H1 (cell line): Measurements from ENCODE around the gene DPY30. TPM values are rescaled to one million over a fixed set of nuclear protein-coding genes. Genes with fewer than 3 reads are reported as not detected.

ENCODE experiments used
- BACH1 ChIP-seq: IDR thresholded peaks from 2 replicates; pipeline ENCODE4 v1.6.1; 2012; ENCODE audit warnings: low read length, improper control_type of control experiment
- CHD1 ChIP-seq: IDR thresholded peaks from 2 replicates; pipeline ENCODE4 v1.6.1; 2012; ENCODE audit warnings: low read depth, low read length, improper control_type of control experiment
- CREB1 ChIP-seq: IDR thresholded peaks from 2 replicates; pipeline ENCODE4 v1.6.1; 2012; ENCODE audit warnings: inconsistent platforms
- CTBP2 ChIP-seq: IDR thresholded peaks from 2 replicates; pipeline ENCODE4 v1.7.0; 2011; ENCODE audit warnings: borderline replicate concordance, mild to moderate bottlenecking, moderate library complexity, mixed read lengths, low read length; ENCODE audit not compliant: insufficient read depth, insufficient read length
- CTCF ChIP-seq, 3 experiments: IDR thresholded peaks; 1 replicate in 2 of 3; 2 replicates in 1 of 3; pipeline versions ENCODE4 v1.5.1 to v1.6.1; 2011; ENCODE audit warnings: low read length in 3 of 3, mild to moderate bottlenecking in 3 of 3, inconsistent platforms in 2 of 3, low read depth in 1 of 3, moderate library complexity in 1 of 3; ENCODE audit not compliant: insufficient read depth in 1 of 3; ENCODE audit errors: control extremely low read depth in 1 of 3
- E2F6 ChIP-seq: IDR thresholded peaks from 2 replicates; pipeline ENCODE4 v1.6.1; 2012; ENCODE audit warnings: inconsistent platforms
- EP300 ChIP-seq, 2 experiments: IDR thresholded peaks; 1 replicate in 1 of 2; 2 replicates in 1 of 2; pipeline ENCODE4 v1.6.1; 2011 to 2012; ENCODE audit warnings: low read depth in 2 of 2, low read length in 2 of 2, mild to moderate bottlenecking in 2 of 2, borderline replicate concordance in 1 of 2, inconsistent platforms in 1 of 2, moderate library complexity in 1 of 2
- FOSL1 ChIP-seq: IDR thresholded peaks from 2 replicates; pipeline ENCODE4 v1.6.1; 2011; ENCODE audit warnings: mild to moderate bottlenecking, low read depth, low read length, moderate library complexity; ENCODE audit not compliant: insufficient read depth
- GTF2F1 ChIP-seq: IDR thresholded peaks from 2 replicates; pipeline ENCODE4 v1.6.1; 2012; ENCODE audit warnings: low read depth, low read length, improper control_type of control experiment, borderline replicate concordance
- KDM1A ChIP-seq: fragments of 200-600, 300-600 bp; sonication (generic); IDR thresholded peaks from 2 replicates; pipeline ENCODE4 v1.7.1; 2016; ENCODE audit warnings: mild to moderate bottlenecking, low read length, borderline replicate concordance
- KDM4A ChIP-seq: IDR thresholded peaks from one replicate; pipeline ENCODE4 v1.7.1; 2012; ENCODE audit warnings: low read depth, mild to moderate bottlenecking, moderate library complexity, low read length, inconsistent platforms; ENCODE audit not compliant: severe bottlenecking
- NANOG ChIP-seq: IDR thresholded peaks from 2 replicates; pipeline ENCODE4 v1.6.1; 2011; ENCODE audit warnings: low read length, low read depth, mild to moderate bottlenecking, inconsistent platforms; ENCODE audit not compliant: insufficient read depth, poor library complexity, severe bottlenecking
- POU5F1 ChIP-seq: IDR thresholded peaks from 2 replicates; pipeline ENCODE4 v1.6.1; 2011; ENCODE audit warnings: low read depth, mild to moderate bottlenecking, low read length, moderate library complexity
- RFX5 ChIP-seq: IDR thresholded peaks from 2 replicates; pipeline ENCODE4 v1.6.1; 2011; ENCODE audit warnings: low read depth, low read length, improper control_type of control experiment, borderline replicate concordance
- SIRT6 ChIP-seq: IDR thresholded peaks from one replicate; pipeline ENCODE4 v1.7.1; 2012; ENCODE audit warnings: low read length, inconsistent platforms
- SIX5 ChIP-seq: IDR thresholded peaks from 2 replicates; pipeline ENCODE4 v1.6.1; 2011; ENCODE audit warnings: mild to moderate bottlenecking, low read depth, low read length
- SP2 ChIP-seq: IDR thresholded peaks from 2 replicates; pipeline ENCODE4 v1.6.1; 2012; ENCODE audit warnings: mild to moderate bottlenecking, low read length, inconsistent platforms
- SRF ChIP-seq: IDR thresholded peaks from 2 replicates; pipeline ENCODE4 v1.6.1; 2011; ENCODE audit warnings: mild to moderate bottlenecking, low read depth, low read length, moderate library complexity
- TAF1 ChIP-seq: IDR thresholded peaks from 2 replicates; pipeline ENCODE4 v1.6.1; 2011; ENCODE audit warnings: mild to moderate bottlenecking, low read depth, low read length
- TBP ChIP-seq: IDR thresholded peaks from 2 replicates; pipeline ENCODE4 v1.6.1; 2011; ENCODE audit warnings: low read depth, low read length, improper control_type of control experiment
- polyA plus RNA-seq, 7 experiments: library from polyadenylated mRNA; depleted of rRNA in 3 of 7; stranded (reverse) in 5 of 7; unstranded in 2 of 7; fragments of >200 nt in 5 of 7; fragments of 200-250 nt in 2 of 7; gene quantifications; 1 replicate in 5 of 7; 2 replicates in 1 of 7; 4 replicates in 1 of 7; pipeline versions ENCODE4 v1.2.1 to v1.2.3, GENCODE V29; 2011 to 2013; ENCODE audit warnings: missing spikeins in 2 of 7, mixed read lengths in 2 of 7
- total RNA-seq: library from RNA; stranded (reverse); fragmentation: NEBNext Ultra II Directional; extraction: Animal tissue kit (Norgen Biotek cat#: 25700); gene quantifications from 2 replicates; pipeline ENCODE4 v1.2.1, GENCODE V29; 2021
- TF ChIP-seq, protein P1 (sequence below): IDR thresholded peaks from 2 replicates; pipeline ENCODE4 v1.6.1; 2012; ENCODE audit warnings: inconsistent platforms

The DPY30 gene
- total and polyA plus RNA-seq, 2 of the 8 experiments (the other 6 are each of a cell fraction or from before 2014, with no cell fraction given) = 139 to 157 TPM

GRCh38 chr2:32039447-32040219, at the start of gene DPY30 (continued):
- TF ChIP-seq CREB1 (peak; percentile 93), BACH1 (no peak), FOSL1 (no peak), KDM4A (peak; percentile 50), EP300 (IDR thresholded peaks at IDR 0.05; ENCODE audit: borderline replicate concordance in 1 of 2, low read depth in 2 of 2, low read length in 2 of 2) (no peak), KDM1A (no peak), RFX5 (no peak), TBP (peak; percentile 94), NANOG (no peak), CTCF (IDR thresholded peaks at IDR 0.05; ENCODE audit: control extremely low read depth in 1 of 3, insufficient read depth in 1 of 3, low read depth in 1 of 3, low read length in 3 of 3) (peak in 1 of 3 experiments; percentile 12; a peak in 1 of 4 replicates), SIX5 (no peak), SP2 (no peak), SIRT6 (no peak), GTF2F1 (peak; percentile 73; the same call in 1 of the 2 replicates), POU5F1 (no peak), SRF (peak; percentile 61), E2F6 (peak; percentile 23; the same call in 1 of the 2 replicates), CTBP2 (no peak), TAF1 (peak; percentile 98), CHD1 (no peak)
- TF ChIP-seq, protein P1, sequence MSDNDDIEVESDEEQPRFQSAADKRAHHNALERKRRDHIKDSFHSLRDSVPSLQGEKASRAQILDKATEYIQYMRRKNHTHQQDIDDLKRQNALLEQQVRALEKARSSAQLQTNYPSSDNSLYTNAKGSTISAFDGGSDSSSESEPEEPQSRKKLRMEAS = peak; percentile 72
- TF ChIP-seq, all 59 proteins: peak for 22
